ENCODE results near the gene MAP7D2. TPM values are rescaled to one million over a fixed set of nuclear protein-coding genes. Genes with fewer than 3 reads are reported as not detected.

MAP7D2 gene
- total and polyA plus RNA-seq, 2 of the 4 experiments (the other 2 are of a cell fraction): 0.18 to 0.19 TPM

DNA sequence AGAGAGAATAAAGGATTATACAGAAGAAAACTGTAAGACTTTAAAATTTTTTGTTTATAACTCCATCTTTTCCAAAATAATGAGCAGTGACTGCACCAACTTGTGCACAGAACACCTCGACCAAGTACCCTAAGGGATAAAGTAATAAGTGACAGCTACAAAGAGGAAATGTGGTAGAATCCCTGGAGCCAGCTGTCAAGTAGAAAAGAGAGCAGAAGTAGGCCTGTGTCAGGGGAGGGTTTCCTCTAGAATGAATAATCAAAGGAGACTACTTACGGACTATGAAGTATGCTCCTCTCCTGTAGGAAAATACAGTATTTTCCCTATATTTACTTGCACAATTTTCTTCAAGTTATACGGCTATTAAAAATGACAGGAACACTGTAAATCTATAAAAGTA lies 23.7 kb upstream of the MAP7D2 start:
- no TSS peak for BruUV-seq (replicated peaks)
- intact Hi-C loops (cut with micrococcal nuclease): no loop called here

More for the DNA sequence above, 23.7 kb upstream of the MAP7D2 start:
- H3K9me3 ChIP-seq (ENCODE audit: control insufficient read depth, insufficient read depth, low read length): no peaks in the 10 kb centered on the region
- H2BK15ac ChIP-seq (ENCODE audit: low read depth, low read length): no peak overlapping the region
- DNase-seq (no peak), ATAC-seq (ENCODE audit: low read depth) (no peak)
- no peak overlapping the region for H2BK20ac ChIP-seq (ENCODE audit: low read depth, low read length)
- H4K5ac ChIP-seq (ENCODE audit: low read depth, low read length): no peak overlapping the region
- no peak overlapping the region for H3K56ac ChIP-seq (ENCODE audit: extremely low read depth, insufficient read depth, low read length)
- no peak overlapping the region for H2BK5ac ChIP-seq (ENCODE audit: low read depth, low read length, poor library complexity, severe bottlenecking)
- peaks cover 9% of the 10 kb centered on the region for H3K36me3 ChIP-seq (ENCODE audit: control insufficient read depth, insufficient read depth, low read length)
- dilution Hi-C loops (cut with HindIII; ENCODE audit: low sequenced_read_pairs, unreplicated experiment): no loop called here
- H4K20me1 ChIP-seq (ENCODE audit: insufficient read depth, low read length): peaks cover 19% of the 10 kb centered on the region
- peaks cover 5% of the 10 kb centered on the region; the same call in 1 of the 2 replicates for H3K9me1 ChIP-seq (ENCODE audit: insufficient read depth, low read length)
- peaks cover 9 to 10% of the 10 kb centered on the region in 2 experiments for H3K79me1 ChIP-seq (ENCODE audit: low read depth in 1 of 2, low read length in 2 of 2)
- peak overlapping the region; percentile 67; the same call in 1 of the 2 replicates for H3K23ac ChIP-seq (ENCODE audit: low read depth, low read length)
- H4K91ac ChIP-seq (ENCODE audit: insufficient read depth, low read depth, low read length): no peak overlapping the region
- no peak overlapping the region for H2AFZ ChIP-seq (replicated peaks; ENCODE audit: low read length, poor library complexity)
- H3K4me2 ChIP-seq (ENCODE audit: low read depth, low read length): peak overlapping the region; percentile 98
- H3K14ac ChIP-seq (replicated peaks; ENCODE audit: low read depth, low read length): 0 out of 2 replicates have a peak overlapping the region, but pooled peaks have one; percentile 33
- CTCF ChIA-PET: no interaction called here
- peak overlapping the region; percentile 72 for H3K4me3 ChIP-seq (ENCODE audit: insufficient read depth, low read depth, low read length)
- no CpG with 5 or more reads among the region's 3 CpGs for WGBS, 2 experiments (ENCODE audit: extremely low coverage in 2 of 2, insufficient read length in 1 of 2)
- no peak overlapping the region for H2AK5ac ChIP-seq (ENCODE audit: low read depth, low read length)
- TF ChIP-seq MAZ (IDR thresholded peaks at IDR 0.05; ENCODE audit: borderline replicate concordance, low read depth, low read length) (no peak), RAD21 (IDR thresholded peaks at IDR 0.05; ENCODE audit: low read length) (no peak), BHLHE40 (IDR thresholded peaks at IDR 0.05; ENCODE audit: low read depth, low read length) (no peak), ELK1 (IDR thresholded peaks at IDR 0.05; ENCODE audit: borderline replicate concordance, low read depth, low read length) (no peak), MAFK (IDR thresholded peaks at IDR 0.05; ENCODE audit: low read depth, low read length) (no peak), CTCF (conservative IDR thresholded peaks at IDR 0.05; ENCODE audit: low read depth, low read length) (no peak), FOS (IDR thresholded peaks at IDR 0.05; ENCODE audit: low read depth, low read length) (no peak), MXI1 (IDR thresholded peaks at IDR 0.05; ENCODE audit: borderline replicate concordance, low read depth, low read length) (no peak), RFX5 (IDR thresholded peaks at IDR 0.05; ENCODE audit: low read depth, low read length) (no peak), POLR2A (IDR thresholded peaks at IDR 0.05; ENCODE audit: low read depth, low read length) (no peak), CEBPB (IDR thresholded peaks at IDR 0.05; ENCODE audit: low read depth, low read length) (no peak), USF2 (IDR thresholded peaks at IDR 0.05; ENCODE audit: low read depth, low read length) (no peak), RCOR1 (IDR thresholded peaks at IDR 0.05; ENCODE audit: insufficient replicate concordance, low read length) (no peak), SMC3 (IDR thresholded peaks at IDR 0.05; ENCODE audit: low read depth, low read length) (no peak), NFE2L2 (IDR thresholded peaks at IDR 0.05; ENCODE audit: low read depth, low read length) (no peak), CHD1 (IDR thresholded peaks at IDR 0.05; ENCODE audit: low read depth, low read length) (no peak)
- no peak overlapping the region for H4K8ac ChIP-seq (ENCODE audit: low read depth in 2 of 2, low read length in 2 of 2)
- peaks cover 4% of the 10 kb centered on the region for H3K4me1 ChIP-seq (ENCODE audit: control insufficient read depth, insufficient read depth, low read length)
- no peaks in the 10 kb centered on the region for H3K27me3 ChIP-seq (ENCODE audit: control insufficient read depth, insufficient read depth, low read length)
- H3K4ac ChIP-seq (ENCODE audit: low read depth, low read length): no peak overlapping the region
- H2AK9ac ChIP-seq (replicated peaks; ENCODE audit: low read depth, low read length, poor library complexity): no peak overlapping the region
- in situ Hi-C loops (cut with MboI; ENCODE audit: low sequenced_read_pairs): no loop called here
- H3K9ac ChIP-seq (ENCODE audit: low read depth, low read length): peak overlapping the region; percentile 82
- POLR2A ChIA-PET (ENCODE audit: unreplicated experiment): no interaction called here
- H3K27ac ChIP-seq (ENCODE audit: insufficient read depth, low read length): no peak overlapping the region
- no peak overlapping the region for H2BK120ac ChIP-seq (ENCODE audit: low read depth, low read length)
- H3K18ac ChIP-seq (ENCODE audit: low read depth, low read length): no peak overlapping the region

Data from IMR-90 (cell line).